Panc1 (cell line): ENCODE measurements around the gene PUDP.

Source experiments
- SIN3A ChIP-seq: IDR thresholded peaks from 2 replicates; pipeline ENCODE4 v1.6.1; 2012; ENCODE audit warnings: low read depth, mild to moderate bottlenecking, low read length, moderate library complexity, borderline replicate concordance; ENCODE audit not compliant: insufficient read depth
- TF ChIP-seq, protein P1 (sequence below): fragments of 450-650 bp; IDR thresholded peaks from 2 replicates; pipeline ENCODE4 v1.5.1; 2017; ENCODE audit warnings: mild to moderate bottlenecking

GRCh38 chrX:7147413-7147977 lies 458 bp downstream of the PUDP start, which contains the start of gene STS:
- TF ChIP-seq, protein P1, sequence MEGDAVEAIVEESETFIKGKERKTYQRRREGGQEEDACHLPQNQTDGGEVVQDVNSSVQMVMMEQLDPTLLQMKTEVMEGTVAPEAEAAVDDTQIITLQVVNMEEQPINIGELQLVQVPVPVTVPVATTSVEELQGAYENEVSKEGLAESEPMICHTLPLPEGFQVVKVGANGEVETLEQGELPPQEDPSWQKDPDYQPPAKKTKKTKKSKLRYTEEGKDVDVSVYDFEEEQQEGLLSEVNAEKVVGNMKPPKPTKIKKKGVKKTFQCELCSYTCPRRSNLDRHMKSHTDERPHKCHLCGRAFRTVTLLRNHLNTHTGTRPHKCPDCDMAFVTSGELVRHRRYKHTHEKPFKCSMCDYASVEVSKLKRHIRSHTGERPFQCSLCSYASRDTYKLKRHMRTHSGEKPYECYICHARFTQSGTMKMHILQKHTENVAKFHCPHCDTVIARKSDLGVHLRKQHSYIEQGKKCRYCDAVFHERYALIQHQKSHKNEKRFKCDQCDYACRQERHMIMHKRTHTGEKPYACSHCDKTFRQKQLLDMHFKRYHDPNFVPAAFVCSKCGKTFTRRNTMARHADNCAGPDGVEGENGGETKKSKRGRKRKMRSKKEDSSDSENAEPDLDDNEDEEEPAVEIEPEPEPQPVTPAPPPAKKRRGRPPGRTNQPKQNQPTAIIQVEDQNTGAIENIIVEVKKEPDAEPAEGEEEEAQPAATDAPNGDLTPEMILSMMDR = no peak
- TF ChIP-seq SIN3A = no peak
